GM18870 (cell line): ENCODE results near the gene GOLGA8N.

Experiments used
- ATAC-seq: cut with Tn5 transposase; IDR thresholded peaks from one replicate; pipeline ENCODE4 v1.9.1; 2021; ENCODE audit warnings: moderate library complexity; ENCODE audit not compliant: unreplicated experiment

The GOLGA8N gene

DNA sequence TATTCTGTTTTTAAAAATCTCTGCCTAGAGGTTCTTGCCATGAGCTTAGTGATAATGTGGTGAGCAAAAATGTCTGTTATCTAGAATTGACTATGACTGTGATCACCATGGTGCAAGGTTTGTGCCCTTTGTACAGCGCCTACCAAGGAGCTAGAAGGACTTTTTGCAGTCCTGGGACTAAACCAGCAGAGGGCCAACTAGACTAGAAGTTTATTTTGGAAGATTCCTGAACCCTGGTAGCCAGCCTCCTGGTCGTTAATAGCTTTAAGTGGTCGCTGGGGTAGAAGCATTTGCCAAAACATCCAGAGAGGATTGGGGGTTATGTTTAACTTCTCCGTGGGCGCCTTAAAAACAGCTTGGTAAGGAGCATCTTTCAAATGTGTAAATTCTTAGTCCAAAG is 56.1 kb downstream of the GOLGA8N start:
- ATAC-seq, result no peak

GRCh38 chr15:32651229-32651837 is 58.1 kb downstream of the GOLGA8N start:
- peak; percentile 65 for ATAC-seq

DNA sequence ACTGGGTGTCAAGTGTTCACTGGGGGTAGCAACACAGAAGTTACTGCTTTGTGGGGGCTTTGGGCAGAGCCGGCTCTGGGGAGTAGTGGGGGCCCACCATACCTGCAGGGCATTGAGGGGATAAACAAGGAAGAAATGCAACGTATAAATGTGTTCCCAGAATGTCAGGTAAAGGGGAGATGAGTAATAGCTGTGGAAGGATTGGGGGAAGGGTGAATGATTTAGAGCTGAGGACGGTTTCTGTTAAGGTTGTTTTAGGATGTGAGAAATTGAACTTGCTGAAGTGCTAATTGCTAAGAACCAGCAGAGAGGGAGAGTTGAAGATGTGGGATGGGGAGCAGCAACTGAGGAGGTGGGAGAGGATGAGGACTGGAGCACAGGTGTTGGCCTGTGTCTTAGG is 58.9 kb downstream of the GOLGA8N start:
- ATAC-seq, result no peak

DNA sequence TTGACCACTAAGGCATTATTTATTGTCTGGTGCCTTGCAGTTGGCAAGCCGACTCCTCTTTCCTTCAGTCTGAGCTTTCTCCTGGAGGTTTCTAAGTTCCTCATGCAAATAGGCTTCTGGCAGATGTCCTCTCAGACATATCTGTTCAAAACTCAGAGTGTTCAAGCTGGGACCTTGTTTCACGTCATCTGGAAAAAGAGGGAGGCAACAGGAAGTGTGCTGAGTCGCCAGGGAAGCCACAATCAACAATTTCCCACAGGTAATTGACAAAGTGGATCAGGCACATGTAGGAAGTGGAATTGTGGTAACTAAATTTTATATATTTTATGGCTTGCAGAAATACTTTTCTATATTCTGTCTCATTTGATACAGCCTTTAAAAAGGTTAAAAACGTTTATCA is 62.8 kb downstream of the GOLGA8N start:
- ATAC-seq, result no peak

GRCh38 chr15:32656496-32656895 is 63.2 kb downstream of the GOLGA8N start:
- ATAC-seq, result no peak
